Ishikawa (cell line): ENCODE data around the gene G2E3.

Source experiments
- CEBPB ChIP-seq: IDR thresholded peaks from 2 replicates; pipeline ENCODE4 v1.6.1; 2012
- CREB1 ChIP-seq: IDR thresholded peaks from 2 replicates; pipeline ENCODE4 v1.6.1; 2012; ENCODE audit warnings: low read depth
- EGR1 ChIP-seq: IDR thresholded peaks from 2 replicates; pipeline ENCODE4 v1.6.1; 2012
- EP300 ChIP-seq: IDR thresholded peaks from 2 replicates; pipeline ENCODE4 v1.6.1; 2012; ENCODE audit warnings: borderline replicate concordance
- FOXM1 ChIP-seq: IDR thresholded peaks from 2 replicates; pipeline ENCODE4 v1.6.1; 2012; ENCODE audit warnings: low read depth, borderline replicate concordance
- NFIC ChIP-seq: IDR thresholded peaks from 2 replicates; pipeline ENCODE4 v1.6.1; 2012
- RAD21 ChIP-seq: IDR thresholded peaks from 2 replicates; pipeline ENCODE4 v1.6.1; 2012; ENCODE audit warnings: low read depth
- TAF1 ChIP-seq: IDR thresholded peaks from 2 replicates; pipeline ENCODE4 v1.6.1; 2012; ENCODE audit warnings: low read depth, mild to moderate bottlenecking
- TCF12 ChIP-seq: IDR thresholded peaks from 2 replicates; pipeline ENCODE4 v1.6.1; 2012; ENCODE audit warnings: low read depth
- TEAD4 ChIP-seq: IDR thresholded peaks from 2 replicates; pipeline ENCODE4 v1.6.1; 2012
- YY1 ChIP-seq: IDR thresholded peaks from 2 replicates; pipeline ENCODE4 v1.6.1; 2012; ENCODE audit warnings: low read depth
- ZBTB7A ChIP-seq: IDR thresholded peaks from 2 replicates; pipeline ENCODE4 v1.6.1; 2012; ENCODE audit warnings: low read depth
- TF ChIP-seq, protein P1 (sequence below): IDR thresholded peaks from 2 replicates; pipeline ENCODE4 v1.6.1; 2012; ENCODE audit warnings: low read depth, mild to moderate bottlenecking
- TF ChIP-seq, protein P2 (sequence below): IDR thresholded peaks from 2 replicates; pipeline ENCODE4 v1.6.1; 2012
- TF ChIP-seq, protein P3 (sequence below): IDR thresholded peaks from 2 replicates; pipeline ENCODE4 v1.6.1; 2012

G2E3 gene

DNA sequence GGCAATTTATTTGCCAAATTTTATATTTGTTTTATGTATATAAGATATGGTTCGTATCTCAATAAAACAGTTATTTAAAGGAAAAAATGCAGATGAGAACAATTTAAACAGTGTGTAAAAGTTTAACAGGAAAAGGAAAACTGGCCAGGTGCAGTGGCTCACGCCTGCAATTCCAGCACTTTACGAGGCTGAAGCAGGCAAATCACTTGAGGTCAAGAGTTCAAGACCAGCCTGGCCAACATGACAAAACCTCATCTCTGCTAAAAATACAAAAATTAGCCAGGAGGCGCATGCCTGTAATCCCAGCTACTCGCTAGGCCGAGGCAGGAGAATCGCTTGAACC is 22.3 kb downstream of the G2E3 start:
- no peak for TF ChIP-seq FOXM1
- TF ChIP-seq TAF1 = no peak
- no peak for TF ChIP-seq CEBPB
- TF ChIP-seq NFIC = no peak
- no peak for TF ChIP-seq EGR1
- no peak for TF ChIP-seq YY1
- no peak for TF ChIP-seq ZBTB7A
- TF ChIP-seq, protein P1, sequence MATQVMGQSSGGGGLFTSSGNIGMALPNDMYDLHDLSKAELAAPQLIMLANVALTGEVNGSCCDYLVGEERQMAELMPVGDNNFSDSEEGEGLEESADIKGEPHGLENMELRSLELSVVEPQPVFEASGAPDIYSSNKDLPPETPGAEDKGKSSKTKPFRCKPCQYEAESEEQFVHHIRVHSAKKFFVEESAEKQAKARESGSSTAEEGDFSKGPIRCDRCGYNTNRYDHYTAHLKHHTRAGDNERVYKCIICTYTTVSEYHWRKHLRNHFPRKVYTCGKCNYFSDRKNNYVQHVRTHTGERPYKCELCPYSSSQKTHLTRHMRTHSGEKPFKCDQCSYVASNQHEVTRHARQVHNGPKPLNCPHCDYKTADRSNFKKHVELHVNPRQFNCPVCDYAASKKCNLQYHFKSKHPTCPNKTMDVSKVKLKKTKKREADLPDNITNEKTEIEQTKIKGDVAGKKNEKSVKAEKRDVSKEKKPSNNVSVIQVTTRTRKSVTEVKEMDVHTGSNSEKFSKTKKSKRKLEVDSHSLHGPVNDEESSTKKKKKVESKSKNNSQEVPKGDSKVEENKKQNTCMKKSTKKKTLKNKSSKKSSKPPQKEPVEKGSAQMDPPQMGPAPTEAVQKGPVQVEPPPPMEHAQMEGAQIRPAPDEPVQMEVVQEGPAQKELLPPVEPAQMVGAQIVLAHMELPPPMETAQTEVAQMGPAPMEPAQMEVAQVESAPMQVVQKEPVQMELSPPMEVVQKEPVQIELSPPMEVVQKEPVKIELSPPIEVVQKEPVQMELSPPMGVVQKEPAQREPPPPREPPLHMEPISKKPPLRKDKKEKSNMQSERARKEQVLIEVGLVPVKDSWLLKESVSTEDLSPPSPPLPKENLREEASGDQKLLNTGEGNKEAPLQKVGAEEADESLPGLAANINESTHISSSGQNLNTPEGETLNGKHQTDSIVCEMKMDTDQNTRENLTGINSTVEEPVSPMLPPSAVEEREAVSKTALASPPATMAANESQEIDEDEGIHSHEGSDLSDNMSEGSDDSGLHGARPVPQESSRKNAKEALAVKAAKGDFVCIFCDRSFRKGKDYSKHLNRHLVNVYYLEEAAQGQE = no peak
- no peak for TF ChIP-seq RAD21
- TF ChIP-seq, protein P2, sequence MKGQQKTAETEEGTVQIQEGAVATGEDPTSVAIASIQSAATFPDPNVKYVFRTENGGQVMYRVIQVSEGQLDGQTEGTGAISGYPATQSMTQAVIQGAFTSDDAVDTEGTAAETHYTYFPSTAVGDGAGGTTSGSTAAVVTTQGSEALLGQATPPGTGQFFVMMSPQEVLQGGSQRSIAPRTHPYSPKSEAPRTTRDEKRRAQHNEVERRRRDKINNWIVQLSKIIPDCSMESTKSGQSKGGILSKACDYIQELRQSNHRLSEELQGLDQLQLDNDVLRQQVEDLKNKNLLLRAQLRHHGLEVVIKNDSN = no peak
- TF ChIP-seq TCF12 = no peak
- no peak for TF ChIP-seq EP300

GRCh38 chr14:30582376-30582775 is 23.4 kb downstream of the G2E3 start:
- TF ChIP-seq CEBPB (no peak), ZBTB7A (no peak), EP300 (no peak), NFIC (no peak), FOXM1 (no peak)
- TF ChIP-seq, protein P1 = no peak
- TF ChIP-seq, protein P3, sequence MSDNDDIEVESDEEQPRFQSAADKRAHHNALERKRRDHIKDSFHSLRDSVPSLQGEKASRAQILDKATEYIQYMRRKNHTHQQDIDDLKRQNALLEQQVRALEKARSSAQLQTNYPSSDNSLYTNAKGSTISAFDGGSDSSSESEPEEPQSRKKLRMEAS = no peak
- TF ChIP-seq, protein P2 = no peak

- TF ChIP-seq, protein P3 = no peak
- TF ChIP-seq, protein P2 = no peak
- TF ChIP-seq TCF12 = no peak
- no peak for TF ChIP-seq CEBPB
- TF ChIP-seq CREB1 = no peak
- TF ChIP-seq TEAD4 = no peak
- no peak for TF ChIP-seq FOXM1
- TF ChIP-seq ZBTB7A = no peak
- TF ChIP-seq RAD21 = no peak
- TF ChIP-seq NFIC = no peak
- no peak for TF ChIP-seq EGR1
- TF ChIP-seq YY1 = no peak
- TF ChIP-seq EP300 = no peak
- TF ChIP-seq, protein P1 = no peak
- no peak for TF ChIP-seq TAF1
These were observed 25.2 kb downstream of the G2E3 start for GRCh38 chr14:30584058-30584630.

- TF ChIP-seq, protein P3 = no peak
- no peak for TF ChIP-seq TAF1
- TF ChIP-seq ZBTB7A = no peak
- TF ChIP-seq TCF12 = no peak
- TF ChIP-seq EP300 = no peak
- no peak for TF ChIP-seq CEBPB
- TF ChIP-seq CREB1 = no peak
- no peak for TF ChIP-seq RAD21
- no peak for TF ChIP-seq TEAD4
- TF ChIP-seq, protein P2 = no peak
- no peak for TF ChIP-seq YY1
- TF ChIP-seq FOXM1 = no peak
- TF ChIP-seq NFIC = no peak
These were observed 26.2 kb downstream of the G2E3 start for GRCh38 chr14:30585204-30585603.
